Measurements from ENCODE around the gene TRNT1. TPM values are rescaled to one million over a fixed set of nuclear protein-coding genes. Genes with fewer than 3 reads are reported as not detected.

The TRNT1 gene
- total RNA-seq, 2 experiments from 2014 or later = 52.0 to 59.5 TPM

DNA sequence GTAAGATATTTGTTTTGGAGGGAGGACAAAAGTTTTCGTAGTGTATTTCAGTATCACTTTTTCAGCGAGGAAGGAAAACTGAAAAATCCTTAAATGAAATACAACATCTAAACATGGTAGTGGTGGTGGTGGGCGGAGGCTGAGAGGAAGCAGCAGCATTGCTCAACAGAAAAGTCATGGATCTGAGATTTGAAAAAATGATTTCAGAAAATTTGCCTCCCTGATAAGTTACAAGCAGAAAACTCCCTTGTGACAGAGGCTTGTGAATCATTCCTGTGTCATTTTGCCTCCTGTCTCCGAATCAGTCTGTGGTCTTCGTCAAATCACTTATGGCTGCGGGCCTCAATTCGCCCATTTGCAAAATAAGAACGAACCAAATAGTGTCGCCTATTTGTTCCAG lies 53.7 kb downstream of the TRNT1 start:
- Mint-ChIP-seq H3K4me3 (no peak overlapping the region), H3K36me3 (peaks cover 7% of the 10 kb centered on the region), H3K27ac (no peak overlapping the region), H3K9me3 (no peaks in the 10 kb centered on the region), H3K4me1 (peaks cover 27% of the 10 kb centered on the region), H3K27me3 (no peaks in the 10 kb centered on the region)
- DNase-seq = no peak

DNA sequence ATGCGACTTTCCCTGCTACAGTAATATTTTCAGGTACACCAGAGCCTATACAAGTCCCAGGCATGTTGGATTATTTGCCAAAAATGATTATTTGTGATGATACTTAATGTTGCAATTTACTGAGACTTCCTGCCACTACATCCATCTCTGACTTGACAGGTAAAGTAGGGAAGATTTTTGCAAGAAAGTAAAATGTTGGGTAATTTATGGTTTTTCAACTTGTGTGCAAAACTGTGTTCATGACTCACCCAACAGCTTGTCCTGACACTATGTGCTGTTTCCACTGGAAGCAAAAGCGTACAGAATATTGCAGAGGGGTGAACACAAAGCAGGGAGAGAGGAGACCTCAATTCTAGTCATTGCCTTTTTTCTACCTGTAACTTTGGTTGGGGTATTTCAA lies 58.1 kb downstream of the TRNT1 start:
- H3K4me3 Mint-ChIP-seq = no peak overlapping the region

DNA sequence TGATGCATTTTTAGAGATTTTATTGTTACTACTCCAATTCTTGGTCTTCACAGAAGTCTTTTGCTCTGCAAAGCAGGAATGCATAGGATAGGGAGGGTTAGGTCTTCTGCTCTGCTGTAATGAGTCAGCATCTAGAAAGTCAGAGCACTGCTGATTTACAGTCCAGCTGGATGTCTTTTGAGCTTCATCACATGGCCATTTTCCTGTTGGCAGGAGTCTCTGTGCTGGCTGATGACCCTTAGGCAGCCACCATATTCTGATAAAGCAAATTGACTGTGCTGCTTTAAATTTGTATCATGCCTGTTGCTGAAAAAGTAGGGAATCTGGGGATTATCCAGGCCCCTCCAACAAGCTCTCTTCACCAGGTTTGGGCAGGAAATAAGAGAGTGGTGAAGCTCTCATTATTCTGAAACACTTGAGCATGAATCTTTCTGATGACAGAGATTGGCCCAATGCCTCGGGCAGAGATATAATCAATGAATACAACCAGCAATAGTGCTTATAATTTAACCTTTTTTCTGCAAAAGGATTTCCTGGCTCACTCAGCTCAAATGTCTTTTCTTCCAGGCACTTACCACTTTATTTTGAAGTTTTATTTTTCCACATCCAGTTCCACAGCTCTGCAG lies 62.5 kb downstream of the TRNT1 start:
- Mint-ChIP-seq H3K4me3 (no peak overlapping the region), H3K9me3 (peaks cover 11% of the 10 kb centered on the region), H3K27ac (no peak overlapping the region)

More for the DNA sequence above, 58.1 kb downstream of the TRNT1 start:
- Mint-ChIP-seq H3K27ac (no peak overlapping the region), H3K9me3 (peaks cover 11% of the 10 kb centered on the region), H3K4me1 (peaks cover 7% of the 10 kb centered on the region), H3K27me3 (no peaks in the 10 kb centered on the region), H3K36me3 (peaks cover 2% of the 10 kb centered on the region)
- no peak for DNase-seq

DNA sequence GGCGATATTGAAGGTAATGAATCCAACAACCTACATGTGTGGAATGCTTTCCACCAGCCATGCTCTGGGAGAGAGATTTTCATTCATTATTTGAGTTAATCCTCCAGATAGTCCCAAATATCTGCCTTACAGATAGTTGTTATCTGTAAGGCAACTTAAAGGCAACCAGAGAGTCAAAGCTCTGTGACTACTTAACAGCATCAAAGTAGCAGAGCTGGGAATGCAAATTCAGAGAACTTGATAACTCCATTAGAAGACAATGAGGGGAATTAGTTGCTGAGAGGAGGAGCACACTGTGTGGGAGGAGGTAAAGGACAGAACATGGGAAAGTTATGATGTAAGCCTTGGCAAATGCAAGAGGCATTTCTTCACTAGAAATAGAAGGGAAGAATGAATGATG lies 63.2 kb downstream of the TRNT1 start:
- Mint-ChIP-seq H3K36me3 (peaks cover 2% of the 10 kb centered on the region), H3K9me3 (peaks cover 11% of the 10 kb centered on the region), H3K4me3 (no peak overlapping the region), H3K27me3 (no peaks in the 10 kb centered on the region), H3K4me1 (peaks cover 32% of the 10 kb centered on the region), H3K27ac (no peak overlapping the region)
- no peak for DNase-seq

More for the DNA sequence above, 62.5 kb downstream of the TRNT1 start:
- Mint-ChIP-seq H3K36me3 (peaks cover 2% of the 10 kb centered on the region), H3K27me3 (no peaks in the 10 kb centered on the region), H3K4me1 (peaks cover 32% of the 10 kb centered on the region)
- DNase-seq = no peak

DNA sequence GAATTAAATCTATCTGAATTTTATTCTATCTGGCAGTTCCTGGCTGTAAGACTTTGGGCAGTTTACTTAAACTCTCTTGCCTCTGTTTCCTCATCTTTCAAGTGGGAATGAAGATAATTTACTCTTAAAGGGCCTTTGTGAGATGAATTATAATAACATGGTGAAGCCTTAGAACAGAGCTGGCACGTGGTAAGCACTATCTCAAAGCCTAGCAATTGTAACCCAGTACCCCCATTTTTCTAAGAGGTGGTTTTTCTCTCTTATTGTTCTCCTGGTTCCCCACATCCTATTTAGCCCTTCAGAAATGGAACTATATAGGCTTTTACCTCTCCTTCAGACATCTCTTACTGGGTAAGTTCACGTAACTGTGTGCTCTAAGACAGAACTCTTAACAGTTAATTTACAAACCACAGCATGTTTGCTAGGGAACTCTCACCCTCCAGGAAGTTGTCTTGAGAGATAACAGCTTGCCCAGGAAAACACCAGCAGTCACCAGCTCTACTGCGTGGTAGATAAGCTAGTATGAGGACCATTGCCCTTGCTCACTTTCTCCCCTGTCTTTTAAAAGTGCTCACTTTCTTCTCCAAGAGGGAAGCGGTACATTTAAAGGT lies 65.0 kb downstream of the TRNT1 start:
- no peak for DNase-seq
- no peaks in the 10 kb centered on the region for H3K27me3 Mint-ChIP-seq
- H3K4me1 Mint-ChIP-seq = peaks cover 32% of the 10 kb centered on the region
- peak overlapping the region; percentile 12 for H3K4me3 Mint-ChIP-seq
- peaks cover 2% of the 10 kb centered on the region for H3K36me3 Mint-ChIP-seq
- H3K9me3 Mint-ChIP-seq = peaks cover under 1% of the 10 kb centered on the region
- H3K27ac Mint-ChIP-seq = peak overlapping the region; percentile 63

DNA sequence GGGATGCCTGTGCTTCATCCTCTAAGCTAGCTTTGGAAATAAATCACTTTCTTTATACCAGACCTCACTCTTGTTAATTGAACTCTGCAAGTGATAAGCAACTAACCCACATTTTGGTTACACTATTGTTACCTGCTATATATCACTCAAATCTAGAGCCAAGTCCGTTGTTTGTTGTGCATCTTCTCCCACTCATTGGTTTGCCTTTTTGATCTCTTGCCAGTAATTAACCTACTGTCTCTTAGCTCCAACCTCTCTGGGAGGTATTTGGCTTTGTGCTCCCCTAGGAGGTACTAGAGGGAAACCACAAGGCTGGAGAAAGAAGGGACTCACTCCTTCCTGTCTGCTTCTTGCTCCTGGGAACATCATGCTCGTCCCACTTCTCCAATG lies 65.5 kb downstream of the TRNT1 start:
- Mint-ChIP-seq H3K4me3 (no peak overlapping the region), H3K36me3 (peaks cover 2% of the 10 kb centered on the region), H3K27me3 (no peaks in the 10 kb centered on the region), H3K9me3 (no peaks in the 10 kb centered on the region), H3K27ac (peak overlapping the region; percentile 63), H3K4me1 (peaks cover 32% of the 10 kb centered on the region)
- no peak for DNase-seq

DNA sequence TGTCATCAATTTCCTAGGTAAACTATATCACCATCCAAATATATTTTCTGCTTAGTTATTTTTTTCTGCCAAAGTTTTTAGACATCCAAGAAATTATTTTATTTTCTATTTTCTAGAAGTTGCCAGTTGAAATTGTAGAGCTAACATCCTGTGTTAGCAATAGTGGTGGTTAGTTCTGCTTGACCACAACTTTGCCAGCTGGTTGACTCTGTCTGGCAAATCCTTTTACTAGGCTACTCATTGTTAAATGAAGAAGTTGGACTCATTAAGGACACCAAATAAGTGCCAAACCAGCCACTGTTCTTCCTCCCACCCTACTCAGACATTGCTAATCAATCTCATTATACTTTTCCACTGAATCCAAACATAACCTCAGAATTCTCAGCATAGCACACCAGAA lies 68.1 kb downstream of the TRNT1 start:
- DNase-seq = no peak
- Mint-ChIP-seq H3K4me3 (no peak overlapping the region), H3K9me3 (no peaks in the 10 kb centered on the region), H3K27me3 (no peaks in the 10 kb centered on the region), H3K36me3 (no peaks in the 10 kb centered on the region), H3K4me1 (peaks cover 26% of the 10 kb centered on the region), H3K27ac (no peak overlapping the region)

DNA sequence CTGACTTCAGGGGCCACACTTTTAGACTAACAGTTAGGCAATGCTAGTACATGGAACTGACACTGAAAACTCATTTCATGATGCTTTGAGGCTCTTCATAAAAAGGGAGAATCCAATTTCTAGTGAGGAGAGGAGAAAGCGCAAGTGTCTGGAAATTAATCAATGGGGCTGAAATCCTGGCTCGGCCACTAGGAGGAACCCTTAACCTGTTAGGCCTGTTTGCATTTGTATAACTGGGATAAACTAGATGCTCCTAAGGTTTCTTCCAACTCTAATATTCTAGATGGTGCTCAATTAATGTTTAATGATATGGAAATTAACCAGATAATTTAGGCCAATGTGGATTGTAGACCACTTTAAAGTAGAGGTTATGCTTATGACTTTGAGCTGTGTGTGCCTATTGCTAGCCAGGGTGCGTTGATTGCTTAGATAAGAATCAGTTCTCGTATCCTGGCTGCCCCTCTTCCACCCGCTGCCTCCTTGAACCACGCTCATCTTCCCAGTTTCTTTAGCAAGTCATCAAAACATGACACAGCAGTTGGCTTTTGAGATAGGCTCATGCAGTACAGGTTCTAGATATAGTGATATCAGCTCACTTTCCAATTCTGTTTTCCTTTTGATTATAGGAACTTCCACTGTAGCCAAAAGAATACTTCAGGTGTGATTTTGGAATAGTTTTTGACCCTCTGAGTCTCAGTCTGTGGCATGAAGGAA lies 69.6 kb downstream of the TRNT1 start:
- no peak for DNase-seq
- no peaks in the 10 kb centered on the region for H3K27me3 Mint-ChIP-seq
- no peak overlapping the region for H3K27ac Mint-ChIP-seq
- peaks cover 21% of the 10 kb centered on the region for H3K4me1 Mint-ChIP-seq
- no peak overlapping the region for H3K4me3 Mint-ChIP-seq
- no peaks in the 10 kb centered on the region for H3K36me3 Mint-ChIP-seq
- H3K9me3 Mint-ChIP-seq = no peaks in the 10 kb centered on the region

Other genes starting within 250 kb of the TRNT1 start
- not detected for gene IL5RA, start 16.6 kb upstream of the TRNT1 start, total RNA-seq
- 10 to 100 TPM; 37.7 to 43.6 TPM for gene CRBN, start 52.8 kb downstream of the TRNT1 start, total RNA-seq